CD4-positive, alpha-beta T cell treated with Interleukin-2 at 100 ng/mL for 4 hours (primary cell): ENCODE results near the gene VWA5B2.
A peak's percentile ranks its signal among the peaks of the same experiment; 100 is the strongest.
"Not testable (repeated sequence)": the region's sequence is repeated elsewhere in the genome, so short reads cannot be mapped to it uniquely, and the experiment has no call there.

Experiments
- DNase-seq: peaks from one replicate; pipeline ENCODE4 v3.0.0-alpha.2; 2020; ENCODE audit warnings: low spot score

Gene VWA5B2

GRCh38 chr3:184242297-184242685 lies 12.9 kb downstream of the VWA5B2 start:
- no peak for DNase-seq

GRCh38 chr3:184248454-184249411 lies 19.3 kb downstream of the VWA5B2 start, which contains the start of gene ALG3:
TSS of gene ALG3 (minus strand) at chr3:184248962. CDS start at chr3:184248940, 22 bp downstream.
- DNase-seq = peak; percentile 89

- peak; percentile 97 for DNase-seq
Measured at GRCh38 chr3:184249412-184250166, 20.2 kb downstream of the VWA5B2 start, which contains the start of gene EEF1AKMT4. TSS of gene EEF1AKMT4 (plus strand) at chr3:184249672. CDS start at chr3:184249695, 23 bp downstream.

GRCh38 chr3:184250167-184250828 lies 20.9 kb downstream of the VWA5B2 start:
- DNase-seq = peak; percentile 92

GRCh38 chr3:184255291-184256039 lies 26.1 kb downstream of the VWA5B2 start:
- DNase-seq = no peak

- DNase-seq = no peak
Measured at GRCh38 chr3:184257083-184257915, 27.9 kb downstream of the VWA5B2 start.

- no peak for DNase-seq
Measured at GRCh38 chr3:184258926-184259325, 29.5 kb downstream of the VWA5B2 start.

GRCh38 chr3:184259396-184259877 lies 30.1 kb downstream of the VWA5B2 start:
- no peak for DNase-seq

GRCh38 chr3:184259878-184260723 lies 30.7 kb downstream of the VWA5B2 start:
- DNase-seq = peak; percentile 31

- no peak for DNase-seq
Measured at GRCh38 chr3:184260724-184261269, 31.4 kb downstream of the VWA5B2 start.

- peak; percentile 46 for DNase-seq
Measured at GRCh38 chr3:184261270-184261853, 32.0 kb downstream of the VWA5B2 start, which contains the start of gene CAMK2N2. TSS of gene CAMK2N2 (minus strand) at chr3:184261553. CDS start at chr3:184261285, 268 bp downstream.

- no peak for DNase-seq
Measured at GRCh38 chr3:184261854-184262763, 32.7 kb downstream of the VWA5B2 start.

- no peak for DNase-seq
Measured at GRCh38 chr3:184262764-184263179, 33.4 kb downstream of the VWA5B2 start.

- DNase-seq = not testable (repeated sequence)
Measured at GRCh38 chr3:184267249-184267648, 37.9 kb downstream of the VWA5B2 start.

- DNase-seq = no peak
Measured at GRCh38 chr3:184272269-184272668, 42.9 kb downstream of the VWA5B2 start.

GRCh38 chr3:184275381-184275701 lies 46.0 kb downstream of the VWA5B2 start:
- no peak for DNase-seq
